Measurements from ENCODE around the gene TDRD9. TPM values are rescaled to one million over a fixed set of nuclear protein-coding genes. Genes with fewer than 3 reads are reported as not detected.

The TDRD9 gene, protein sequence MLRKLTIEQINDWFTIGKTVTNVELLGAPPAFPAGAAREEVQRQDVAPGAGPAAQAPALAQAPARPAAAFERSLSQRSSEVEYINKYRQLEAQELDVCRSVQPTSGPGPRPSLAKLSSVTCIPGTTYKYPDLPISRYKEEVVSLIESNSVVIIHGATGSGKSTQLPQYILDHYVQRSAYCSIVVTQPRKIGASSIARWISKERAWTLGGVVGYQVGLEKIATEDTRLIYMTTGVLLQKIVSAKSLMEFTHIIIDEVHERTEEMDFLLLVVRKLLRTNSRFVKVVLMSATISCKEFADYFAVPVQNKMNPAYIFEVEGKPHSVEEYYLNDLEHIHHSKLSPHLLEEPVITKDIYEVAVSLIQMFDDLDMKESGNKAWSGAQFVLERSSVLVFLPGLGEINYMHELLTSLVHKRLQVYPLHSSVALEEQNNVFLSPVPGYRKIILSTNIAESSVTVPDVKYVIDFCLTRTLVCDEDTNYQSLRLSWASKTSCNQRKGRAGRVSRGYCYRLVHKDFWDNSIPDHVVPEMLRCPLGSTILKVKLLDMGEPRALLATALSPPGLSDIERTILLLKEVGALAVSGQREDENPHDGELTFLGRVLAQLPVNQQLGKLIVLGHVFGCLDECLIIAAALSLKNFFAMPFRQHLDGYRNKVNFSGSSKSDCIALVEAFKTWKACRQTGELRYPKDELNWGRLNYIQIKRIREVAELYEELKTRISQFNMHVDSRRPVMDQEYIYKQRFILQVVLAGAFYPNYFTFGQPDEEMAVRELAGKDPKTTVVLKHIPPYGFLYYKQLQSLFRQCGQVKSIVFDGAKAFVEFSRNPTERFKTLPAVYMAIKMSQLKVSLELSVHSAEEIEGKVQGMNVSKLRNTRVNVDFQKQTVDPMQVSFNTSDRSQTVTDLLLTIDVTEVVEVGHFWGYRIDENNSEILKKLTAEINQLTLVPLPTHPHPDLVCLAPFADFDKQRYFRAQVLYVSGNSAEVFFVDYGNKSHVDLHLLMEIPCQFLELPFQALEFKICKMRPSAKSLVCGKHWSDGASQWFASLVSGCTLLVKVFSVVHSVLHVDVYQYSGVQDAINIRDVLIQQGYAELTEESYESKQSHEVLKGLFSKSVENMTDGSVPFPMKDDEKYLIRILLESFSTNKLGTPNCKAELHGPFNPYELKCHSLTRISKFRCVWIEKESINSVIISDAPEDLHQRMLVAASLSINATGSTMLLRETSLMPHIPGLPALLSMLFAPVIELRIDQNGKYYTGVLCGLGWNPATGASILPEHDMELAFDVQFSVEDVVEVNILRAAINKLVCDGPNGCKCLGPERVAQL (N-terminal part only)
- polyA plus RNA-seq (15.9 and 25.6 TPM in 2 replicates), polyA minus RNA-seq (5.1 and 5.7 TPM in 2 replicates)

DNA sequence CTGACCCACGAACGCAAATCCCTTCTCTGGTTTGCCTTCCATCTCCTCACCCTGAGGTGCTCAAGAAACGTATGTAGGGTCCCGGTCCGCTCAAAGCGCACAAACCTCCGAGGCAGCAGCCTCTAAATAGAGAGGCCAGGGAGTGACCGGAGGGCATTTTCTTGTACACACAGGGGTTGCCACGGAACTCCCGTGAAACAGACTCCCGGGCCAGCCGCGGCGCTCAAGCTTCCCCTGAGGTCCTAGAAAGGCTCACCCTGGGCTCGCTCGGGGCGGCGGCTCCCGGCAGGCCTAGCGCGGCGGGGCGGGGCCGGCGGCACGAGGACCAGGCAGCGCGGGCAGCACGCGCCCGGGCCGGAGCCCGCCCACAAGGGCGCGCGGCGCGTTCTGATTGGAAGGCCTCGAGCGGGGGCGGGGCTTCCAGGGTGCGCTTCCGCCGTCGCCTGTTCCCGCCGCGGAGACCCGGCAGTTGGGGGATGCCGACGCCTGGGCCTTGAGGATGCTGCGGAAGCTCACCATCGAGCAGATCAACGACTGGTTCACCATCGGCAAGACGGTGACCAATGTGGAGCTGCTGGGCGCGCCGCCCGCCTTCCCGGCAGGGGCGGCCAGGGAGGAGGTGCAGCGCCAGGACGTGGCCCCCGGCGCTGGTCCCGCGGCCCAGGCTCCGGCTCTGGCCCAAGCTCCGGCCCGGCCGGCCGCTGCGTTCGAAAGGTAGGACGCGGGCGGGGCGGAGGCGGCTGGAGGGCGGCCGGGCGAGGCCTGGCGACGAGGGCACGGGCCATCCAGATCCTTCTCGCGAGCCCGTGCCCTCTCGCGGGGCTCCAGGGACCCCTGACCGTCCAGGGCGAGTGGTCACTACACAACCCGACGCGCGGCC lies at the start of gene TDRD9:
Gene TDRD9 (plus strand): TSS at position 446 of the 880 bp plus-strand sequence. CDS start 54 bp downstream, at position 500.
- no peaks in the 10 kb centered on the region for H3K79me2 ChIP-seq (replicated peaks; ENCODE audit: insufficient read depth, low read length)
- no peaks in the 10 kb centered on the region for H3K9me2 ChIP-seq (ENCODE audit: insufficient read depth, low read length)
- H3K36me3 ChIP-seq (ENCODE audit: insufficient read depth, low read length): no peaks in the 10 kb centered on the region
- no peak within 1 kb of the TSS for H3K4me2 ChIP-seq (ENCODE audit: low read length)
- H3K4me3 ChIP-seq (ENCODE audit: low read length): no peak within 1 kb of the TSS
- no peaks in the 10 kb centered on the region for H3K27me3 ChIP-seq (ENCODE audit: insufficient read depth, low read depth, low read length)
- no peaks in the 10 kb centered on the region for H3K9me3 ChIP-seq (ENCODE audit: low read length)
- H3F3A ChIP-seq (ENCODE audit: insufficient read depth, low read length, poor library complexity, severe bottlenecking): no peaks in the 10 kb centered on the region
- H2AFZ ChIP-seq (ENCODE audit: low read depth, low read length): no peak within 1 kb of the TSS
- H3K9ac ChIP-seq (ENCODE audit: low read length): no peak within 1 kb of the TSS
- H4K20me1 ChIP-seq (ENCODE audit: insufficient read depth): no peaks in the 10 kb centered on the region
- TF ChIP-seq EZH2 (IDR thresholded peaks at IDR 0.05; ENCODE audit: borderline replicate concordance, insufficient read depth, low read length, poor library complexity, severe bottlenecking): no peak
- no peak for TF ChIP-seq RAD21 (conservative IDR thresholded peaks at IDR 0.05)
- TF ChIP-seq, protein P1, sequence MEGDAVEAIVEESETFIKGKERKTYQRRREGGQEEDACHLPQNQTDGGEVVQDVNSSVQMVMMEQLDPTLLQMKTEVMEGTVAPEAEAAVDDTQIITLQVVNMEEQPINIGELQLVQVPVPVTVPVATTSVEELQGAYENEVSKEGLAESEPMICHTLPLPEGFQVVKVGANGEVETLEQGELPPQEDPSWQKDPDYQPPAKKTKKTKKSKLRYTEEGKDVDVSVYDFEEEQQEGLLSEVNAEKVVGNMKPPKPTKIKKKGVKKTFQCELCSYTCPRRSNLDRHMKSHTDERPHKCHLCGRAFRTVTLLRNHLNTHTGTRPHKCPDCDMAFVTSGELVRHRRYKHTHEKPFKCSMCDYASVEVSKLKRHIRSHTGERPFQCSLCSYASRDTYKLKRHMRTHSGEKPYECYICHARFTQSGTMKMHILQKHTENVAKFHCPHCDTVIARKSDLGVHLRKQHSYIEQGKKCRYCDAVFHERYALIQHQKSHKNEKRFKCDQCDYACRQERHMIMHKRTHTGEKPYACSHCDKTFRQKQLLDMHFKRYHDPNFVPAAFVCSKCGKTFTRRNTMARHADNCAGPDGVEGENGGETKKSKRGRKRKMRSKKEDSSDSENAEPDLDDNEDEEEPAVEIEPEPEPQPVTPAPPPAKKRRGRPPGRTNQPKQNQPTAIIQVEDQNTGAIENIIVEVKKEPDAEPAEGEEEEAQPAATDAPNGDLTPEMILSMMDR (IDR thresholded peaks at IDR 0.05; ENCODE audit: poor library complexity, severe bottlenecking): no peak
- TF ChIP-seq SMC3 (conservative IDR thresholded peaks at IDR 0.05; ENCODE audit: poor library complexity): no peak
- H3K27ac ChIP-seq (ENCODE audit: low read length): no peak within 1 kb of the TSS

DNA sequence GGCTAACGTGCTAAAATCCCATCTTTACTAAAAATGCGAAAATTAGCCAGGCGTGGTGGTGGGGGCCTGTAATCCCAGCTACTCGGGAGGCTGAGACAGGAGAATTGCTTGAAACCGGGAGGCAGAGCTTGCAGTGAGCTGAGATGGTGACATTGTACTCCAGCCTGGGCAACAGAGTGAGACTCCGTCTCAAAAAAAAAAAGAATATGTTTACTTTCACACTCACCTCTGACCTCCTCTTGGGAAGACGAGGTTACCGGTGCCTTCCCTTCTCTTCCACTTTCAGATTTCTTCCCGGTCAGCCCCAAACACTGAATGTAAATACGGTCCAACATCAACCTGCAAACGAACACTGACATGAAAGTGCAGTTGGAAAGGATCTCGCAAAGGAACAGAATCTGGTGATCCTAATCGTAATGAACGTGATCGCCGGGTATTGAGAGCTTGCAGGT lies 49.1 kb upstream of the TDRD9 start:
- Histone ChIP-seq H3K9ac (ENCODE audit: low read length) (no peak overlapping the region), H3K9me3 (ENCODE audit: low read length) (no peaks in the 10 kb centered on the region), H3K27ac (ENCODE audit: low read length) (no peak overlapping the region), H3K9me2 (ENCODE audit: insufficient read depth, low read length) (no peaks in the 10 kb centered on the region), H3K36me3 (ENCODE audit: insufficient read depth, low read length) (no peaks in the 10 kb centered on the region), H3K4me3 (ENCODE audit: low read length) (no peak overlapping the region), H3K79me2 (replicated peaks; ENCODE audit: insufficient read depth, low read length) (no peaks in the 10 kb centered on the region), H4K20me1 (ENCODE audit: insufficient read depth) (no peaks in the 10 kb centered on the region), H2AFZ (ENCODE audit: low read depth, low read length) (no peak overlapping the region), H3K4me2 (ENCODE audit: low read length) (no peak overlapping the region), H3F3A (ENCODE audit: insufficient read depth, low read length, poor library complexity, severe bottlenecking) (no peaks in the 10 kb centered on the region), H3K27me3 (ENCODE audit: insufficient read depth, low read depth, low read length) (no peaks in the 10 kb centered on the region)
- no peak for TF ChIP-seq RAD21 (conservative IDR thresholded peaks at IDR 0.05)
- TF ChIP-seq TAF1 (IDR thresholded peaks at IDR 0.05; ENCODE audit: low read depth): no peak
- TF ChIP-seq EP300 (conservative IDR thresholded peaks at IDR 0.05; ENCODE audit: poor library complexity, severe bottlenecking): no peak
- TF ChIP-seq EZH2 (IDR thresholded peaks at IDR 0.05; ENCODE audit: borderline replicate concordance, insufficient read depth, low read length, poor library complexity, severe bottlenecking): no peak
- no peak for TF ChIP-seq MXI1 (conservative IDR thresholded peaks at IDR 0.05; ENCODE audit: poor library complexity, severe bottlenecking)
- TF ChIP-seq, protein P2, sequence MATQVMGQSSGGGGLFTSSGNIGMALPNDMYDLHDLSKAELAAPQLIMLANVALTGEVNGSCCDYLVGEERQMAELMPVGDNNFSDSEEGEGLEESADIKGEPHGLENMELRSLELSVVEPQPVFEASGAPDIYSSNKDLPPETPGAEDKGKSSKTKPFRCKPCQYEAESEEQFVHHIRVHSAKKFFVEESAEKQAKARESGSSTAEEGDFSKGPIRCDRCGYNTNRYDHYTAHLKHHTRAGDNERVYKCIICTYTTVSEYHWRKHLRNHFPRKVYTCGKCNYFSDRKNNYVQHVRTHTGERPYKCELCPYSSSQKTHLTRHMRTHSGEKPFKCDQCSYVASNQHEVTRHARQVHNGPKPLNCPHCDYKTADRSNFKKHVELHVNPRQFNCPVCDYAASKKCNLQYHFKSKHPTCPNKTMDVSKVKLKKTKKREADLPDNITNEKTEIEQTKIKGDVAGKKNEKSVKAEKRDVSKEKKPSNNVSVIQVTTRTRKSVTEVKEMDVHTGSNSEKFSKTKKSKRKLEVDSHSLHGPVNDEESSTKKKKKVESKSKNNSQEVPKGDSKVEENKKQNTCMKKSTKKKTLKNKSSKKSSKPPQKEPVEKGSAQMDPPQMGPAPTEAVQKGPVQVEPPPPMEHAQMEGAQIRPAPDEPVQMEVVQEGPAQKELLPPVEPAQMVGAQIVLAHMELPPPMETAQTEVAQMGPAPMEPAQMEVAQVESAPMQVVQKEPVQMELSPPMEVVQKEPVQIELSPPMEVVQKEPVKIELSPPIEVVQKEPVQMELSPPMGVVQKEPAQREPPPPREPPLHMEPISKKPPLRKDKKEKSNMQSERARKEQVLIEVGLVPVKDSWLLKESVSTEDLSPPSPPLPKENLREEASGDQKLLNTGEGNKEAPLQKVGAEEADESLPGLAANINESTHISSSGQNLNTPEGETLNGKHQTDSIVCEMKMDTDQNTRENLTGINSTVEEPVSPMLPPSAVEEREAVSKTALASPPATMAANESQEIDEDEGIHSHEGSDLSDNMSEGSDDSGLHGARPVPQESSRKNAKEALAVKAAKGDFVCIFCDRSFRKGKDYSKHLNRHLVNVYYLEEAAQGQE (IDR thresholded peaks at IDR 0.05; ENCODE audit: borderline replicate concordance): no peak
- TF ChIP-seq POLR2AphosphoS5 (IDR thresholded peaks at IDR 0.05): no peak
- TF ChIP-seq, protein P1 (IDR thresholded peaks at IDR 0.05; ENCODE audit: poor library complexity, severe bottlenecking): no peak
- TF ChIP-seq SMC3 (conservative IDR thresholded peaks at IDR 0.05; ENCODE audit: poor library complexity): no peak

Measured in neural cell (in vitro differentiated cells).